PC-3 (cell line): ENCODE data around the gene WIZ. TPM values are rescaled to one million over a fixed set of nuclear protein-coding genes. Genes with fewer than 3 reads are reported as not detected.
A peak's percentile ranks its signal among the peaks of the same experiment; 100 is the strongest.

Experiments
- ATAC-seq: fragments of 200-7000 bp; cut with Tn5 transposase; 2 replicates; pipeline ENCODE4 v1.9.1; 2020; ENCODE audit warnings: mild to moderate bottlenecking, moderate library complexity
- BruUV-seq: library from RNA; stranded (reverse); fragments of 400-500 nt; replicated peaks from 2 replicates; lab custom pipeline; 2021; lab: Mats Ljungman, UMichigan
- CTCF ChIA-PET: fragments of 300-600 bp; sonication (Branson Sonifier 250); formaldehyde crosslinking; loops from one replicate; lab custom pipeline; 2022; ENCODE audit warnings: antibody characterized with exemption; lab: Charles Lee
- POLR2A ChIA-PET: fragments of 300-600 bp; sonication (Branson Sonifier 250); formaldehyde crosslinking; loops from one replicate; lab custom pipeline; 2022; ENCODE audit warnings: antibody characterized with exemption; ENCODE audit not compliant: unreplicated experiment; lab: Charles Lee
- DNase-seq: peaks from one replicate; pipeline ENCODE4 v3.0.0-alpha.2; 2015
- H2AFZ ChIP-seq: fragments of 300-600 bp; sonication (generic); 2 replicates; pipeline ENCODE4 v1.6.0; 2016; ENCODE audit warnings: antibody characterized with exemption, low read length
- H3F3A ChIP-seq: fragments of 300-600 bp; sonication (generic); one replicate; pipeline ENCODE4 v1.6.0; 2017; ENCODE audit warnings: antibody characterized with exemption, low read length, control low read depth, mild to moderate bottlenecking; ENCODE audit not compliant: unreplicated experiment
- H3K27ac ChIP-seq: fragments of 300-600 bp; sonication (generic); 2 replicates; pipeline ENCODE4 v1.5.1; 2016; ENCODE audit warnings: mild to moderate bottlenecking, low read length
- H3K27me3 ChIP-seq: fragments of 300-600 bp; sonication (generic); 2 replicates; pipeline ENCODE4 v1.6.1; 2016; ENCODE audit warnings: low read length, mixed read lengths
- H3K36me3 ChIP-seq: fragments of 300-600 bp; sonication (generic); 2 replicates; pipeline ENCODE4 v1.6.1; 2016; ENCODE audit warnings: low read depth, mixed run types, low read length, mixed read lengths
- H3K4me1 ChIP-seq: fragments of 300-600 bp; sonication (generic); 2 replicates; pipeline ENCODE4 v1.5.1; 2016; ENCODE audit warnings: low read length; ENCODE audit not compliant: insufficient read depth
- H3K4me2 ChIP-seq: fragments of 300-600 bp; sonication (generic); 2 replicates; pipeline ENCODE4 v1.6.0; 2016; ENCODE audit warnings: low read length
- H3K4me3 ChIP-seq: fragments of 300-600 bp; sonication (generic); 2 replicates; pipeline ENCODE4 v1.5.1; 2016; ENCODE audit warnings: mild to moderate bottlenecking, low read length, mixed read lengths
- H3K79me2 ChIP-seq: fragments of 300-600 bp; sonication (generic); 2 replicates; pipeline ENCODE4 v1.6.1; 2017; ENCODE audit warnings: low read length, mixed read lengths
- H3K9ac ChIP-seq: fragments of 300-600 bp; sonication (generic); 2 replicates; pipeline ENCODE4 v1.6.0; 2016; ENCODE audit warnings: mild to moderate bottlenecking, low read length
- H3K9me2 ChIP-seq: fragments of 300-600 bp; sonication (generic); replicated peaks from 2 replicates; pipeline ENCODE4 v1.6.1; 2016; ENCODE audit warnings: mixed run types, low read length, mixed read lengths
- H3K9me3 ChIP-seq: fragments of 300-600 bp; sonication (generic); 2 replicates; pipeline ENCODE4 v1.6.1; 2016; ENCODE audit warnings: low read length, mixed read lengths
- H4K20me1 ChIP-seq: fragments of 300-600 bp; sonication (generic); 2 replicates; pipeline ENCODE4 v1.6.1; 2016; ENCODE audit warnings: low read length, mixed read lengths
- EZH2 ChIP-seq: fragments of 300-600 bp; sonication (generic); IDR thresholded peaks from one replicate; pipeline ENCODE4 v1.6.1; 2017; ENCODE audit warnings: antibody characterized with exemption, mild to moderate bottlenecking, low read length; ENCODE audit not compliant: unreplicated experiment
- EZH2phosphoT487 ChIP-seq: fragments of 300-600 bp; sonication (generic); IDR thresholded peaks from 2 replicates; pipeline ENCODE4 v1.6.1; 2018; ENCODE audit warnings: mild to moderate bottlenecking, antibody characterized with exemption, low read length, borderline replicate concordance
- intact Hi-C: fragments of 100-400 bp; cut with micrococcal nuclease; formaldehyde crosslinking; loops from 2 replicates; pipeline ENCODE4 v1.9.0; 2023
- total RNA-seq: library from RNA; depleted of rRNA; stranded (reverse); fragments of >200 nt; gene quantifications from 2 replicates; pipeline ENCODE4 v1.2.3, GENCODE V29; 2014
- TF ChIP-seq, protein P1 (sequence below): fragments of 300-600 bp; sonication (generic); conservative IDR thresholded peaks from 2 replicates; pipeline ENCODE4 v1.5.1; 2017; ENCODE audit warnings: antibody characterized with exemption, low read depth, mild to moderate bottlenecking, low read length

Gene WIZ
- total RNA-seq, 1 experiment from 2014 or later: 35.1 TPM

DNA sequence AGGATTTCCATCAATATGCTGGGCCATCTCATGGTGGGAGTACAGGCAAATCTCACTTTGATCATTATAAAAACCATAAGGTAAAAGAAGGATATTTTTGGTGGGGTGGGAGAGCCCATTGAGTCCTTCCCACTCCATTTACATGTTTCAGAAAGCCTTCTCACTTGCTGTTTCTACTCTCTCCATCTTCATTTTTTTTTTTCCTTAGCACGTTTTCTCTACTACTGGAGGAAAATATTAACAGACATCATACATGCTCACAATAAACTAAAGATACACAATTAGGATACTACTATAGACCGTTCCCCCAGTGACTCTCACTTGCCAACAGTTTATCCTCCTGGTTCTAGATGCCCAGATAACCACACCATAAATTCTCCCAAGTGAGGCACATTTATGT, 68.3 kb downstream of the WIZ start:
- no TSS peak for BruUV-seq
- H3K27ac ChIP-seq: no peak overlapping the region
- H3K9me3 ChIP-seq: no peaks in the 10 kb centered on the region
- H3K36me3 ChIP-seq: peaks cover 10% of the 10 kb centered on the region; the same call in 1 of the 2 replicates
- H3K9ac ChIP-seq: no peak overlapping the region
- peaks cover 33% of the 10 kb centered on the region for H3K79me2 ChIP-seq
- H3K4me1 ChIP-seq: peaks cover 20% of the 10 kb centered on the region
- no peak for ATAC-seq
- ChIA-PET POLR2A (no interaction called here), CTCF (no interaction called here)
- H3K4me2 ChIP-seq: no peak overlapping the region
- DNase-seq: no peak
- peaks cover 10% of the 10 kb centered on the region for H3F3A ChIP-seq
- no peak overlapping the region for H2AFZ ChIP-seq
- intact Hi-C loops: no loop called here
- H3K27me3 ChIP-seq: no peaks in the 10 kb centered on the region
- H3K9me2 ChIP-seq: no peaks in the 10 kb centered on the region
- H3K4me3 ChIP-seq: no peak overlapping the region
- TF ChIP-seq EZH2: no peak
- TF ChIP-seq, protein P1, sequence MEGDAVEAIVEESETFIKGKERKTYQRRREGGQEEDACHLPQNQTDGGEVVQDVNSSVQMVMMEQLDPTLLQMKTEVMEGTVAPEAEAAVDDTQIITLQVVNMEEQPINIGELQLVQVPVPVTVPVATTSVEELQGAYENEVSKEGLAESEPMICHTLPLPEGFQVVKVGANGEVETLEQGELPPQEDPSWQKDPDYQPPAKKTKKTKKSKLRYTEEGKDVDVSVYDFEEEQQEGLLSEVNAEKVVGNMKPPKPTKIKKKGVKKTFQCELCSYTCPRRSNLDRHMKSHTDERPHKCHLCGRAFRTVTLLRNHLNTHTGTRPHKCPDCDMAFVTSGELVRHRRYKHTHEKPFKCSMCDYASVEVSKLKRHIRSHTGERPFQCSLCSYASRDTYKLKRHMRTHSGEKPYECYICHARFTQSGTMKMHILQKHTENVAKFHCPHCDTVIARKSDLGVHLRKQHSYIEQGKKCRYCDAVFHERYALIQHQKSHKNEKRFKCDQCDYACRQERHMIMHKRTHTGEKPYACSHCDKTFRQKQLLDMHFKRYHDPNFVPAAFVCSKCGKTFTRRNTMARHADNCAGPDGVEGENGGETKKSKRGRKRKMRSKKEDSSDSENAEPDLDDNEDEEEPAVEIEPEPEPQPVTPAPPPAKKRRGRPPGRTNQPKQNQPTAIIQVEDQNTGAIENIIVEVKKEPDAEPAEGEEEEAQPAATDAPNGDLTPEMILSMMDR: no peak
- TF ChIP-seq EZH2phosphoT487: no peak
- H4K20me1 ChIP-seq: peaks cover 17% of the 10 kb centered on the region

DNA sequence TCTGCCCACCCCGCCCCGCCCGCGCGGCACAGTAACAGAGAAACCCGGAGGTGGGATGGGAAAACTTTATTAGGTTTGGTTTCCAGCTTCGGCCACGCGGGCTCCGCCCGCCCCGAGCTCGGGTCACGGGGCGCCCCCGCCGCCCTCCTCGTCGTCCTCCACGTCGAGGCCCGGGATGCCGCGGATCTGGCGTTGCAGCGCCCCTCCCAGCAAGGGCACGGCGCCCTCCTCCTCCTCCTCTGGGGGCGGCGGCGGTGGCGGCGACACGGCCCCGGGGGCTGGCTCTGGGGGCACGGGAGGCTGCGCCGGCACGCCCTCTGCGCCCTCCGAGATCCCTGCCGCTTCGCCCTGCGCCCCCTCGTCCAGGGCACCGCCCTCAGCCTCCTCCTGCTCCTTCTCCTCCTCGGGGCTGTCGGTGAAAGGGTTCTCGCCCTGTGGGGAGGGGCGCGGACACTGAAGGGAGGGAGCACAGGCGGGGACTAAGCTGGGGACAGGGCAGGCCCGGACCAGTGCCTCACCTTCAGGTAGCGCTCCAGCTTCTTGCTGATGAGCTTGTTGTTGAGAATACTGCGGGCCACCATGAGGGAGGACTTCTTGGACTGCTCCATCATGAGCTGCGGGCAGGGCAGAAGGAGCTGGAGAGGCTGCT, 69.6 kb downstream of the WIZ start:
- Histone ChIP-seq H3K4me1 (peaks cover 21% of the 10 kb centered on the region), H3K36me3 (peaks cover 6% of the 10 kb centered on the region; the same call in 1 of the 2 replicates), H3K4me2 (peak overlapping the region; percentile 86), H2AFZ (peak overlapping the region; percentile 83), H3K79me2 (peaks cover 43% of the 10 kb centered on the region), H3K9ac (peak overlapping the region; percentile 92), H3K27me3 (no peaks in the 10 kb centered on the region), H3K27ac (peak overlapping the region; percentile 85), H3K9me2 (no peaks in the 10 kb centered on the region), H3K9me3 (no peaks in the 10 kb centered on the region), H4K20me1 (peaks cover 26% of the 10 kb centered on the region), H3K4me3 (peak overlapping the region; percentile 88), H3F3A (peaks cover 10% of the 10 kb centered on the region)
- ChIA-PET CTCF (interaction anchor here (0.5 to 1.6 kb wide), 3 partner anchors 176 to 288 kb away, joined by 3 to 13 read pairs (median 4); no protein-coding TSS in a partner anchor), POLR2A (interaction anchor here (0.6 to 2.7 kb wide), 7 partner anchors 21 to 541 kb away, joined by 3 to 23 read pairs (median 4); partner anchors contain the start of gene AKAP8L)
- BruUV-seq: no TSS peak
- intact Hi-C loops: loop anchor here (1.0 kb wide), 1 partner anchor 39 kb away; no protein-coding TSS in a partner anchor
- peak; percentile 52 for ATAC-seq
- TF ChIP-seq EZH2 (no peak), EZH2phosphoT487 (no peak)
- TF ChIP-seq, protein P1: no peak
- DNase-seq: peak; percentile 67
